Muscle of arm (tissue), 12 donors: ENCODE measurements around the gene RAMP1. TPM values are rescaled to one million over a fixed set of nuclear protein-coding genes. Genes with fewer than 3 reads are reported as not detected.
"Not testable (repeated sequence)": the region's sequence is repeated elsewhere in the genome, so short reads cannot be mapped to it uniquely, and the experiment has no call there.

Experiments
- DNase-seq: peaks from one replicate; pipeline ENCODE4 v3.0.0-alpha.2; 2013
- polyA plus RNA-seq, 12 donors: library from polyadenylated mRNA; unstranded; fragments of 120-200 nt; gene quantifications; one replicate each; pipeline ENCODE4 v1.2.1, GENCODE V29; 2013; ENCODE audit not compliant: insufficient read length in 12 of 12

The RAMP1 gene
- polyA plus RNA-seq, 12 donors, result 24.1 to 53.3 (median 33.2) TPM; not detected in 1

DNA sequence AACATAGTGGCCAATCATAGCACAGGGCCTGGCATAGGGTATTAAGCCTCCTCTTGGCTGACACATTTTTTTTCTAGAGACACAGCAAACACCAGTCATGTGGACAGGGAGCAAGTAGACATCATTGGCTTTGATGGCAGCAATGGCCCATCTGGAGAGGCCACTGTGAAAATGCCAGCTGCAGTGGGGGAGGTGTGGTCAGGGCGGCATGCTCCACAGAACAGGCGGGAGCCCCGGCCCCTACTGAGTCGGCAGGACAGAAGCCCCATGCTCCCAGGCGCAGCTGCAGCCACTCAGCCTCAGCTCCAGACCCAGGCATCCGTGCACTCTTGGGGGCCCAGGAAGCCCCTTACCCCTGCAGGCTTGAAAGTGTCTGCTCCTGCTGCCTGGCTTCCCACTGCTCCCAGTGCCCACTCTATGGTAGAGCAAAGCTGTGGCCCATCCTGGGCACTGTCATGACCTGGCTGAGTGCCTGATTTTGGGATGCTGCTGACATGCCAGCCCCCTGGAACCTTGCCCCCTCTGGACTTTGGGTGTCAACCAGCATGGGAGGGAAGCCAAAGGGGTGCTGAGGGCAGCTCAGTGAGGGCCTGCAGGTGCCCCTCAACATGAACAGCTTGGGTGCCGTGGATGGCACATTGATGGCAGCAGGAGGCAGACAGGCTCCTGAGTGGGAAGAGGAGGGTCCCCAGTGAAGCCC lies 84.1 kb downstream of the RAMP1 start:
- DNase-seq, result no peak

GRCh38 chr2:237944302-237944701 lies 84.9 kb downstream of the RAMP1 start:
- no peak for DNase-seq

DNA sequence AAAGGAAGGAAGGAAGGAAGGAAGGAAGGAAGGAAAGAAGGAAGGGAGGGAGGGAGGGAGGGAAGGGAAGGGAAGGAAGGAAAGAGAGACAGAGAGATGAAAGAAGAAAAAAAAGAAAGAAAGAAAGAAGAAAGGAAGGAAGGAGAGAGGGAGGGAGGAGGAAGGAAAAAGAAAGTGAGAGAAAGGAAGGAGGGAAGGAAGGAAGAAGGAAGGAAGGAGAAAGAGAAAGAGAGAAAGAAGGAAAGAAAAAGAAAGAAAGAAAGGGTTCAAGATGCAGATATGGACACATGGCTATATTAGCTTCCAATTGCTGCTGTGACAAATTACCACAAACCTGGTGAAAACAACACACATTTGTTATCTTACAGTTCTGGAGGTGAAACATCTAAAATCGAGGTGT lies 87.0 kb downstream of the RAMP1 start:
- DNase-seq, result no peak

DNA sequence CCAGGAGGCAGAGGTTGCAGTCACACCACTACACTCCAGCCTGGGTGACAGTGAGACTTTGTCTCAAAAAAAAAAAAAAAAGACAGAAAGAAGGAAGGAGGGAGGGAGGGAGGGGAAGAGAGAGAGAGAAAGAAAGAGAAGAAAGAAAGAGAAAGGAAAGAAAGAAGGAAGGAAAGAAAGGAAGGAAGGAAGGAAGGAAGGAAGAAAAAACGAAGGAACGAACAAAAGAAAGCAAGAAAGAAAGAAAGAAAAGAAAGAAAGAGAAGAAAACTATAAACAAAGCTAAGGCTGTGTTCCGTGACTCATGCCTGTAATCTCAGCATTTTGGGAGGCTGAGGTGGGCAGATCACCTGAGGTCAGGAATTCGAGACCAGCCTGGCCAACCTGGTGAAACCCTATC lies 91.9 kb downstream of the RAMP1 start:
- not testable (repeated sequence) for DNase-seq

DNA sequence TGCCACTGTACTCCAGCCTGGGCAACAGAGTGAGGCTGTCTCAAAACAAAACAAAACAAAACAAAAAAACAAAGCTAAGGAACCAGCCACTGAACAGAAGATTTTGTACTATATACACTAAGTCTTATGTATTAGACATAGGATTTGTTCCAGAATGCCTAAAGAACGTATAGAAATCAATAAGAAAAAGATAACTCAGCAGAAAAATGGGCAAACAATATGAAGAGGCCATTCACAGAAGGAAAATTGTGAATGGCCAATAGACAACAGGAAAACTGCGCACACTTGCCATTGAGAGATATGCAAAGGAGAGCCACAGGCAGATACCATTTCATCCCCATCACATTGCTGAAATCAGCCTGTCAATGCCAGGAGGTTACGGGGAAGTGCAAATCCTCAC lies 92.5 kb downstream of the RAMP1 start:
- no peak for DNase-seq

- DNase-seq, result no peak
Observed at GRCh38 chr2:237952851-237953250, 93.4 kb downstream of the RAMP1 start.

DNA sequence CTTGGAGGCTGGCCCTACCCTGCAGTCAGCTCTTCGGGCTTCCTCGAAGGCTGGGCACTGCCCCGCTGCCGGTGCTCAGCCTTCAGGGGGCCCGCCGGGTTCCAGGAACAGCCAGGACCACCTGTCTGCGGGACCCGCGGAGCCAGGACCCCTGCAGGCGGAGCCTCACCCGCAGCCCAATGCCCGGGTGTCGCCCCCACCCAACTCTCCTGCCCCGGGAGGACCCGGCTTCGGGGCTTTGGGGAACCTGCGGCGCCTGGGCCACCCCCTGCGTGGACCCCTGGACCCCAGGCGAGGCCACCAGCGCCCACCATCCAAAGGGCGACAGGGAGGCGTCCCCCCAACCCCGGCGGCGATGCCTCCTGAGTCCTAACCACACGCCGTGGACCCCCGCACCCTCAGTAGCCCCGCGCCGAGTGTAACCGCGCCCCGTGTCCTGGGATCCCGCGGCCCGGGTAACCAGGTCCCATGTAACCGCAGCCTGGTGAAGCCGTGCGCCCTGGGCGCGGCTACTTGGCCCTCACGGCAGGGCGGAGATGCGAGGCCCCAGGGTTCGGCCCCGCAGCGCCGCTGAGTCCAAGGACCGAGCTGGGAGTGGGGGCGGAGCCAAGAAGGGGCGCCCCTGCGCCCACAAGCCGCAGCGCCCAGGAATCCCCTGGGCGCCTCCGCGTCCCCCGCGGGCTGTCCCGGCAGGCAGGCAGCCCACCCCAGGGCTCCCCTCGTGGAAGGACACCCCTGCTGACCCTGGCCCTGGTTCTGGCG lies 96.4 kb downstream of the RAMP1 start:
- DNase-seq, result no peak

- DNase-seq, result no peak
Observed at GRCh38 chr2:237956402-237956736, 96.9 kb downstream of the RAMP1 start.

- DNase-seq, result no peak
Observed at GRCh38 chr2:237961637-237962036, 102.2 kb downstream of the RAMP1 start.

Other genes starting within 250 kb of the RAMP1 start
- gene LRRFIP1, start 232.0 kb upstream of the RAMP1 start, polyA plus RNA-seq, result 100 to 1,000 TPM; 108 to 837 (median 163) TPM
- 1 to 10 TPM in 4 of 12 donors, under 1 TPM in 6, not detected in 2; 0.36 to 1.3 (median 0.89) TPM for gene RBM44, start 60.8 kb upstream of the RAMP1 start, polyA plus RNA-seq
- 10 to 100 TPM in 11 of 12 donors, not detected in 1; 34.3 to 49.0 (median 40.4) TPM for gene UBE2F, start 107.4 kb downstream of the RAMP1 start, polyA plus RNA-seq
- gene SCLY, start 201.4 kb downstream of the RAMP1 start, polyA plus RNA-seq, result 10 to 100 TPM in 7 of 12 donors, 1 to 10 TPM in 4, not detected in 1; 7.7 to 13.9 (median 10.2) TPM
- gene ESPNL, start 240.7 kb downstream of the RAMP1 start, polyA plus RNA-seq, result 1 to 10 TPM in 9 of 12 donors, under 1 TPM in 1, not detected in 2; 0.24 to 2.4 (median 1.4) TPM